Smooth muscle cell (in vitro differentiated cells): ENCODE data around the gene VSIG10L2. TPM values are rescaled to one million over a fixed set of nuclear protein-coding genes. Genes with fewer than 3 reads are reported as not detected.

Source experiments
- DNase-seq: peaks from one replicate; lab custom pipeline; 2025; ENCODE audit not compliant: unreplicated experiment; lab: John Stamatoyannopoulos, UW
- H2AFZ ChIP-seq: fragments of 200-600 bp; sonication (generic); 2 replicates; pipeline ENCODE4 v1.6.0; 2016; ENCODE audit warnings: antibody characterized with exemption, low read depth, mild to moderate bottlenecking
- H3F3A ChIP-seq: fragments of 200-600 bp; sonication (generic); 2 replicates; pipeline ENCODE4 v1.6.0; 2017; ENCODE audit warnings: antibody characterized with exemption, low read depth
- H3K27ac ChIP-seq: fragments of 200-600 bp; sonication (generic); 2 replicates; pipeline ENCODE4 v1.5.1; 2016; ENCODE audit warnings: low read depth, mild to moderate bottlenecking
- H3K27me3 ChIP-seq: fragments of 200-600 bp; sonication (generic); 2 replicates; pipeline ENCODE4 v1.6.1; 2016; ENCODE audit warnings: low read depth, mild to moderate bottlenecking
- H3K36me3 ChIP-seq: fragments of 200-600 bp; sonication (generic); 2 replicates; pipeline ENCODE4 v1.5.1; 2016; ENCODE audit warnings: low read depth
- H3K4me1 ChIP-seq: fragments of 200-600 bp; sonication (generic); 2 replicates; pipeline ENCODE4 v1.5.1; 2016; ENCODE audit warnings: low read depth
- H3K4me2 ChIP-seq: fragments of 200-600 bp; sonication (generic); 2 replicates; pipeline ENCODE4 v1.6.0; 2016; ENCODE audit warnings: mild to moderate bottlenecking
- H3K4me3 ChIP-seq: fragments of 200-600 bp; sonication (generic); 2 replicates; pipeline ENCODE4 v1.5.1; 2016; ENCODE audit warnings: mild to moderate bottlenecking
- H3K79me2 ChIP-seq: fragments of 200-600 bp; sonication (generic); 2 replicates; pipeline ENCODE4 v1.6.0; 2016; ENCODE audit warnings: low read depth, mild to moderate bottlenecking
- H3K9ac ChIP-seq: fragments of 200-600 bp; sonication (generic); 2 replicates; pipeline ENCODE4 v1.6.0; 2016; ENCODE audit warnings: low read depth
- H3K9me3 ChIP-seq: fragments of 200-600 bp; sonication (generic); replicated peaks from 2 replicates; pipeline ENCODE4 v1.5.1; 2016; ENCODE audit warnings: low read depth
- H4K20me1 ChIP-seq: fragments of 200-600 bp; sonication (generic); 2 replicates; pipeline ENCODE4 v1.6.0; 2016; ENCODE audit warnings: low read depth
- CTCF ChIP-seq: fragments of 200-600 bp; sonication (generic); IDR thresholded peaks from 2 replicates; pipeline ENCODE4 v1.5.1; 2017; ENCODE audit warnings: borderline replicate concordance, mild to moderate bottlenecking, antibody characterized with exemption; ENCODE audit not compliant: insufficient read depth, poor library complexity, severe bottlenecking
- WGBS: methylation state at CpG from one replicate; pipeline ENCODE4 v1.1.7; 2016; ENCODE audit warnings: low lambda C conversion rate; 5-methylcytosine and 5-hydroxymethylcytosine counted together
- polyA plus RNA-seq: library from polyadenylated mRNA; unstranded; fragments of >200 nt; fragmentation: Nextera tagmentation; extraction: Ambion mirVana; gene quantifications from 2 replicates; pipeline ENCODE4 v1.2.1, GENCODE V29; 2016
- total RNA-seq: library from RNA; depleted of rRNA; stranded (reverse); fragments of >200 nt; gene quantifications from 2 replicates; pipeline ENCODE4 v1.2.3, GENCODE V29; 2014

VSIG10L2 gene
- total and polyA plus RNA-seq, 2 experiments from 2014 or later, result not detected

- no peaks in the 10 kb centered on the region for H3K9me3 ChIP-seq
- H3K36me3 ChIP-seq, result no peaks in the 10 kb centered on the region
- H3K27ac ChIP-seq, result no peak overlapping the region
- H3K4me2 ChIP-seq, result no peak overlapping the region
- DNase-seq, result no peak
- no peaks in the 10 kb centered on the region for H3F3A ChIP-seq
- H3K9ac ChIP-seq, result no peak overlapping the region
- H3K27me3 ChIP-seq, result peaks cover 16% of the 10 kb centered on the region
- 86% methylated on average over 9 of the region's 9 CpGs for WGBS
- no peak for TF ChIP-seq CTCF
- H3K4me1 ChIP-seq, result no peaks in the 10 kb centered on the region
- no peaks in the 10 kb centered on the region for H3K79me2 ChIP-seq
- H3K4me3 ChIP-seq, result no peak overlapping the region
- H2AFZ ChIP-seq, result no peak overlapping the region
- H4K20me1 ChIP-seq, result no peaks in the 10 kb centered on the region
Measured at GRCh38 chr11:125921042-125921441, 24.8 kb upstream of the VSIG10L2 start.

- Histone ChIP-seq H3K4me3 (no peak overlapping the region), H3K9ac (no peak overlapping the region), H3K36me3 (no peaks in the 10 kb centered on the region), H2AFZ (no peak overlapping the region), H3K4me1 (no peaks in the 10 kb centered on the region), H3K4me2 (no peak overlapping the region), H3F3A (no peaks in the 10 kb centered on the region), H3K79me2 (no peaks in the 10 kb centered on the region), H3K27me3 (peaks cover 5% of the 10 kb centered on the region), H3K9me3 (no peaks in the 10 kb centered on the region), H3K27ac (no peak overlapping the region), H4K20me1 (no peaks in the 10 kb centered on the region)
- 79% methylated on average over 3 of the region's 3 CpGs for WGBS
- no peak for DNase-seq
- no peak for TF ChIP-seq CTCF
Measured at GRCh38 chr11:125922156-125922555, 23.7 kb upstream of the VSIG10L2 start.

GRCh38 chr11:125923012-125923579, 22.7 kb upstream of the VSIG10L2 start:
- Histone ChIP-seq H2AFZ (no peak overlapping the region), H3K4me2 (no peak overlapping the region), H3K9me3 (no peaks in the 10 kb centered on the region), H3F3A (no peaks in the 10 kb centered on the region), H4K20me1 (no peaks in the 10 kb centered on the region), H3K79me2 (no peaks in the 10 kb centered on the region), H3K4me1 (no peaks in the 10 kb centered on the region), H3K27ac (no peak overlapping the region), H3K27me3 (peaks cover 5% of the 10 kb centered on the region), H3K36me3 (no peaks in the 10 kb centered on the region), H3K9ac (no peak overlapping the region), H3K4me3 (no peak overlapping the region)
- 9% methylated on average over 8 of the region's 8 CpGs for WGBS
- DNase-seq, result no peak
- TF ChIP-seq CTCF, result peak; percentile 83

GRCh38 chr11:125923633-125924032, 22.2 kb upstream of the VSIG10L2 start:
- no peak overlapping the region for H3K9ac ChIP-seq
- 95% methylated on average over 8 of the region's 8 CpGs for WGBS

More at GRCh38 chr11:125923633-125924032, 22.2 kb upstream of the VSIG10L2 start:
- H4K20me1 ChIP-seq, result no peaks in the 10 kb centered on the region
- no peak overlapping the region for H2AFZ ChIP-seq
- no peak overlapping the region for H3K27ac ChIP-seq
- peaks cover 5% of the 10 kb centered on the region for H3K27me3 ChIP-seq
- H3F3A ChIP-seq, result no peaks in the 10 kb centered on the region
- H3K79me2 ChIP-seq, result no peaks in the 10 kb centered on the region
- TF ChIP-seq CTCF, result no peak
- no peaks in the 10 kb centered on the region for H3K36me3 ChIP-seq
- H3K9me3 ChIP-seq, result no peaks in the 10 kb centered on the region
- H3K4me1 ChIP-seq, result no peaks in the 10 kb centered on the region
- H3K4me3 ChIP-seq, result no peak overlapping the region
- no peak overlapping the region for H3K4me2 ChIP-seq
- no peak for DNase-seq
